GM21619 (cell line): ENCODE results near the gene CAMTA1.
A peak's percentile ranks its signal among the peaks of the same experiment; 100 is the strongest.

Experiments
- ATAC-seq: cut with Tn5 transposase; IDR thresholded peaks from one replicate; pipeline ENCODE4 v1.9.1; 2021; ENCODE audit not compliant: unreplicated experiment

The CAMTA1 gene

GRCh38 chr1:7534061-7534825, 749.0 kb downstream of the CAMTA1 start:
- no peak for ATAC-seq

GRCh38 chr1:7535016-7535415, 749.8 kb downstream of the CAMTA1 start:
- ATAC-seq = no peak

- ATAC-seq = no peak
Measured at GRCh38 chr1:7535934-7536878, 751.0 kb downstream of the CAMTA1 start.

GRCh38 chr1:7536891-7537591, 751.8 kb downstream of the CAMTA1 start:
- no peak for ATAC-seq

GRCh38 chr1:7538033-7538432, 752.8 kb downstream of the CAMTA1 start:
- ATAC-seq = no peak

- ATAC-seq = no peak
Measured at GRCh38 chr1:7538849-7539768, 753.9 kb downstream of the CAMTA1 start.

- ATAC-seq = no peak
Measured at GRCh38 chr1:7539769-7540175, 754.5 kb downstream of the CAMTA1 start.

- ATAC-seq = no peak
Measured at GRCh38 chr1:7540816-7541215, 755.6 kb downstream of the CAMTA1 start.

- ATAC-seq = no peak
Measured at GRCh38 chr1:7541629-7542028, 756.4 kb downstream of the CAMTA1 start.

GRCh38 chr1:7543718-7544090, 758.5 kb downstream of the CAMTA1 start:
- no peak for ATAC-seq

- peak; percentile 64 for ATAC-seq
Measured at GRCh38 chr1:7549277-7550161, 764.3 kb downstream of the CAMTA1 start.

- ATAC-seq = no peak
Measured at GRCh38 chr1:7550261-7550865, 765.1 kb downstream of the CAMTA1 start.

GRCh38 chr1:7550981-7551380, 765.7 kb downstream of the CAMTA1 start:
- ATAC-seq = no peak

GRCh38 chr1:7551442-7551841, 766.2 kb downstream of the CAMTA1 start:
- ATAC-seq = no peak

- no peak for ATAC-seq
Measured at GRCh38 chr1:7552402-7552801, 767.1 kb downstream of the CAMTA1 start.

GRCh38 chr1:7553042-7553690, 767.9 kb downstream of the CAMTA1 start:
- ATAC-seq = no peak

GRCh38 chr1:7554385-7555235, 769.4 kb downstream of the CAMTA1 start:
- ATAC-seq = no peak
